Measurements from ENCODE around the gene SOCS2.
A peak's percentile ranks its signal among the peaks of the same experiment; 100 is the strongest.
"Not testable (repeated sequence)": the region's sequence is repeated elsewhere in the genome, so short reads cannot be mapped to it uniquely, and the experiment has no call there.

The SOCS2 gene

GRCh38 chr12:93571925-93572711 lies at the start of gene SOCS2:
TSS of gene SOCS2 (plus strand) at chr12:93572675. CDS start at chr12:93572898, 223 bp downstream.
- DNase-seq, result peak in 9 of 56 donors; percentile 6 to 54 (median 21)

GRCh38 chr12:93524386-93525133 lies 47.9 kb upstream of the SOCS2 start:
- DNase-seq, result no peak

GRCh38 chr12:93526786-93527428 lies 45.6 kb upstream of the SOCS2 start:
- no peak for DNase-seq

GRCh38 chr12:93530358-93530757 lies 42.1 kb upstream of the SOCS2 start:
- DNase-seq, result no peak

GRCh38 chr12:93533310-93533709 lies 39.2 kb upstream of the SOCS2 start:
- DNase-seq, result no peak

GRCh38 chr12:93536111-93536765 lies 36.2 kb upstream of the SOCS2 start:
- no peak for DNase-seq

GRCh38 chr12:93536766-93537488 lies 35.5 kb upstream of the SOCS2 start:
- DNase-seq, result peak in 17 of 56 donors; percentile 1 to 53 (median 9)

GRCh38 chr12:93537769-93538168 lies 34.7 kb upstream of the SOCS2 start:
- DNase-seq, result no peak

- no peak for DNase-seq
Observed at GRCh38 chr12:93539821-93540220, 32.7 kb upstream of the SOCS2 start.

- no peak for DNase-seq
Observed at GRCh38 chr12:93540466-93540865, 32.0 kb upstream of the SOCS2 start.

- DNase-seq, result no peak
Observed at GRCh38 chr12:93541578-93542225, 30.8 kb upstream of the SOCS2 start.

- DNase-seq, result no peak
Observed at GRCh38 chr12:93547778-93548177, 24.7 kb upstream of the SOCS2 start.

GRCh38 chr12:93549174-93549573 lies 23.3 kb upstream of the SOCS2 start:
- no peak for DNase-seq

GRCh38 chr12:93550748-93551611 lies 21.5 kb upstream of the SOCS2 start:
- DNase-seq, result no peak

GRCh38 chr12:93552427-93552826 lies 20.0 kb upstream of the SOCS2 start:
- DNase-seq, result no peak

GRCh38 chr12:93557879-93558278 lies 14.6 kb upstream of the SOCS2 start:
- not testable (repeated sequence) for DNase-seq

GRCh38 chr12:93558685-93559084 lies 13.8 kb upstream of the SOCS2 start:
- DNase-seq, result not testable (repeated sequence)

- no peak for DNase-seq
Observed at GRCh38 chr12:93563807-93564538, 8.5 kb upstream of the SOCS2 start.

GRCh38 chr12:93565760-93566159 lies 6.7 kb upstream of the SOCS2 start:
- no peak for DNase-seq
